ENCODE results near the gene SATB2.
A peak's percentile ranks its signal among the peaks of the same experiment; 100 is the strongest.

Gene SATB2

DNA sequence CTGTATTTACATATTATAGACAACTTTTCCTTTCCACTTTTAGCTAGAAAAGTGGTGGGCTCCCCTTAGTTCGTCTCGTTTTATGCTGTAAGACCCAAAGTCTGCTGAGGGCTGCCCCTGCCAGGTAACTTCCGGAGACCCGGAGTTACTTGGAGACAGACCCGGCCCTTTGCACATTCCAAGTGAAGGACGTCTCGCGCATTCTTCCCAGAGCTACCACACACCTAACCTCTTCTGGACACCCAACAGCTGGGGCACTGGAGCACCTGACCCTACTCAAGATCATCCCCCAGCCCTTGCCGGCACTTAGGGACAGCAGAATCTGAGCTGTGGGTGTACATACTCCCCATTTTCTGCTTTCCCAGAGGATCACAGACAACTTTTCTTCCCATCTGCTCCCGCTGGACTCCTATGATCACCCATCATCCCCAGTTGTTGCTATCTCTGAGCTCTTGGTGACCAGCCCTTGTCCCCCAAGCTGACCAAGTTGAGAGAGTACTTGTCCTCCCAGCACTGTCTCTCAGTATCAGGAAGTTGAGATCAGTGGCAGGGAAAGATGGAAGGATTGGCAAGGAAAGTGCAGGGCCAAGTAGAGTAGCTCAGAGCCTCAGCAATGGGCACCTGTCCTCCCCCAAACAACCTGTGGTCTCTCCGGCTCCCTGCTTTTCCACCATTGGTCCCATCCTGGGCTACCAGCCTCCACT, 8.4 kb upstream of the SATB2 start:
- DNase-seq = peak; percentile 43

DNA sequence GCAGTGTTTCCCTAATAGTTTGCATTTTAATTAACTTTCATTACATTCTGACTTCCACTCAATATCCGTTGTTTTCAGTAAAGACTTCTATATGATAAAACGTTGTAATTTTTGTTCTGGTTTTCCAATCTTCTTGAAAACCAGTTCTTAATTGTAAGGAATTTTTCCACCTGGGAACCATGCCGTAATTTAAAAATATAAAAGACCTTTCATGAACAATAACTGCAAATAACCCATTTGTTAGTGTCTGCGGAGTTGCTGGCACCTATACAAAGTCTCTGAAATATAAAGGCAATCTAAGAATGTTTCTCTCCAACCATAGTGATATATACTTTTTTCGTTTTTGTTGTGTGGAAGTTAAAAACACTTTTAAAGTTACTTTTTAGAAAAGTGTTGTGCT, 7.7 kb upstream of the SATB2 start:
- no peak for DNase-seq

DNA sequence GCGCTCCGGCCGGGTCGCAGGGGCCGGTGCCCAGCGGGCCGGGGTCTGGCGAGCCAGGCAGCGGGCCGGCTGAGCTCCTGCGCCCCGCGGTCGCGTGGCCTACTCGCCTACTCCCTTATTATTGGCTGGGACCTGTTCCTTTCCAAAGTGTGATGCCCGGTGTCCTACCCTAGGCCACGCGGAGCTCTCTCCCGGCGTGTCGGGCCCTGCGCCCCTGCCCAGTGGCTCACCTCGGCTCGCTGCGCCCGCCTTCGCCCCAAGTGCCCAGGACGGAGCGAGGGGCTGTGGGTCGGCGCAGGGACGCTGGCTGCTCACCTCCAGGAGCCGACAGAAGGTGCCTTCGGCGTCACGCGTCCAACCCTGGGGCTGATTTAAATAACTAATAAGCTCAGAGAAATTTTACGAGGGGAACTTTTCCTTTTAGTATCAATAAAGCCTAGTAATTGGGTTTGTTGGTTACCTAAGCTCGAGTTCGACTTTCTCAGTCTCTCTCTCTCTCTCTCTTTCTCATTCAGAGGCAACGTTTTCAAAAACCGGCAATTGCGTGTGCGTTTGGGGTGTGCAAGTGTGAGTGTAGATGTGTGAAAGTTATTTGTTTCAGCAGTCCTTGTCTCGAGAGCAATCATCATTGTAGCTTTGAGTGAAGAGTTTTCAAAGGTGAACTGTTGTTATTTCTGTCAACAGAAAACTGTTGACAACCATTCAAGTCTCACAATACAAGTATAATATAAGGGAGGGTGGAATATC, 7.0 kb upstream of the SATB2 start:
- DNase-seq = peak; percentile 71

DNA sequence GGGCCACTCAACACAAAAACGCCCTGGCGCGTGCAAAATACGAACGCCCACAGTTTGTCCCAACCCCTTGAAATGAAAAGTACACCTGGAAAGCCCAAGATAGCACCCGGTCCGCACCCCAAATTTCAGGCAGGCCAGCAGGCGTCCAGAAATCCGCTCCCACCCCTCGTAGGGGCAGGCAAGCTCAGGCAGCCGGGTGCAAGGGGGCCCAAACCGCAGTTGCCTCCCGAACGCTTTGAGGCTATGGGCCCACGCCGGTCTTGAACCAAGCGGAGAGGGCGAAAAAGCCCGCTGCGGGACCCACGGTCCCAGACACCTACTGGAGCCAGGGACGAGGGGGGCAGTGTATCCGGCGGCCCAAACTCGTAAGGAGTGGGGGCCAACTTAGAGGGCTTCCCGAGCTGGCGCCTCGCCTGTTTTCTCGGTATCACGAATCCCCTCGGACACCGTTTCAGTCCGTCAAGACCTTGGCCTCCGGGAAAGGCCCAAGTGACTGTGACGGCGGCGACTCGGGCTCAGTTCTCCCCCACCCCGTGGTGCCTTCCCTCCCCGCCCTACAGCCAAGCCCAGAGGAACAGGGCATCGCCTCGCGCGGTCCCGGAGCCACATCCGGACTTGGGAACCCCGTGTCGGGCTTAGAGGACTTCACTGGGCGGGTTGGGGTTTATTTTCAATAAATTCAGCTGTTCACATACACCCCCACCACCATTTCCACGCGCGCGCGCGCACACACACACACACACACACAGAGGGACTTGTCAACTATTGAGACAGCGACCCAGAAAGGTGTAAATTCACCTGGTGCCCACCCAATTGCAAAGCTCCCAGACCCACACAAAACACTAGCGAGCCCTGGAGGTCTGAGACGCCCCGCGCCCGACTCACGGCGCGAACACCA, 6.2 kb upstream of the SATB2 start:
- peak; percentile 58 for DNase-seq

DNA sequence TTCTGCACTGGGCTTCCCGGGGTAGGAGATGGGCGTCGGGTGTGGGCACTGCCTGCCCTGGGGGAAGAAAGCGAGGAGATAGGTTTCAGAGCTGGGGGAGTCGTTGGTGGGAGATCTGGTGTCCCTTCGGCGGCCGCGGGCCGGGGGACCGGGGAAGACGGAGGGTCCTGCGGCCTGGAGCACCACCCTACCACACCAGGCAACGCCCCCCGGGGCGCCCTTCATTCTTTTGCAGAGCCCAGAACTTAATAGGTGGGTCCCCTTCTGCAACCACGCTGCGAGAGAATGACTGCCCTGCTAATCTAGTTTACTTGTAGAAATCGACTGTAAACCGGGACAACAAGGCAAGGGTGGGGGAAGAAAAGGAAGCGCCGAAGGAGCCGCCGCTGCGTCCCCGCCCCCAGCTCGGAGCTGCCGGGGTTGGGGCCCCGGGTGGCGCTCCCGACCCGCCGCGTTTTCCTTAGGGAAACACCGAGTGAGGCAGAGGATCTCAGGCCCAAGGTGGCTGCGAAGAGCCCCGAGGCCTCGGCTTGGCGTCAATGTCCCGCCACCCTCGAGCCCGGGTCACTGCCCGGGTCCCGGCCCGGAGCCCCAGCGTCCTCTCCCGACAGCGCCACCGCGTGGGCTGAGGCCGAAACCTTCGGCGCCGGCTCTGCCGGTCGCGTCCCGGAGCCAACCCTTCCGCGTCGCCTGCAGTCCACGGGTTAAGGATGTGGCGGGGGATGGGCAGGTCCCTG, 5.4 kb upstream of the SATB2 start:
- peak; percentile 91 for DNase-seq

DNA sequence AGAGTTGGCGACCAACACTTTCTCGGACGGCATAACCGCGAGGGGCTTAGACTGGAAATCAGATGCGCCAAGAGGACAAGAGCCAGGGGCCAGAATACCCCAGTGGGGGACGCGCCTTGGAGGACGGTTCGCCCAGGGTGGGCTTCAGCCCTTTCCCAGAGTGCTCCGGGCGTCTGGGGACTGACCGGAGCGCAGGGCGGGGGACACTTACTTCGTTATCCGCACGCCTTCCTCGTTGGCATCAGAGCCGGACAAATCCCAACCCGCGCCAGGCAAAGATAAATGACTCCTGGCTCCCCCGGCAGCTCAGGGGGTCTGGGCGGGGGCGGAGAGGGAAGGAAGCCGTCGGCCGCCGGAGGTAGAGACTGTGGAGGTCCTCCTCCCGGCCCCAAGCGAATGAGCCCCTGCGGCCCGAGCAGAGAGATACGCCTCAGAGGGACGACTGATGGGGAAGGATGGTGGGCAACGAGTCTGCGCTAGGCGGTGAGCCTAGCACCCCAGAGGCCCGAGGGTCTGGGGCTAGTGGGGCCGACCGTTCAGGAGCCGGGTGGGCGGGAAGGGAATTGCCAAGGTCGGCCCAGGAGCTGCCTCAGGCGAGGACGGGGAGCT, 4.7 kb upstream of the SATB2 start:
- DNase-seq = peak; percentile 59

DNA sequence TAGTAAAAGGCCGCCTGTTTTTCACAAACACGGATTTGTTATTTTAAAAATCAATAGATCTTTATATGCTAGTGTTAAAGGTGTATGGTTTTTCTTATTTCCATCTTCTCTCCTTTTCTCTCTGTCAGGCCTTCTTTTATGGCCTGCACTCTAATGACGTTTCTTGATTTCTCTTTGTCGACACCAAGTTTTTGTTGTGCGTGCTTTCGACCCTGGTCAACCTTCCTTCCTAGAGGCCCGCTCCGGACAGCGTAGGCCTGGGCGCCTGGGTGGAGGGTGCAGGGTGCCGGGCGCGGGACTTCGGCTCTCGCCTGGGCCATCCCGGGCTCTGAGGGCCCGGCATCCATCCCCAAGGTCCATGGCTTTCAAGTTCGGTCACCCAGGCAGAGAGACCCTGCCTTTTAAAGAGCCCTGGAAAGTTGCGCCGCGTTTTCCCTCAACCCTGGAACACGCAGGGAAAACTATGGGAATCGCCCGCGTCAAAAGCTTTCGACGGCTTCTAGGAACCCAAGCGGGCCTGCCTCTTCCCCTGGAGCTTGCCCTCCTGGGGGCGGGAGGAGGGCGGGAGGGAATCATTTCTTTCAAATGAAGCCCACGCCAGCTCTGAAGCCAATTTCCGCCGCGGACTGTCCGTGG, 4.1 kb upstream of the SATB2 start:
- peak; percentile 64 for DNase-seq

DNA sequence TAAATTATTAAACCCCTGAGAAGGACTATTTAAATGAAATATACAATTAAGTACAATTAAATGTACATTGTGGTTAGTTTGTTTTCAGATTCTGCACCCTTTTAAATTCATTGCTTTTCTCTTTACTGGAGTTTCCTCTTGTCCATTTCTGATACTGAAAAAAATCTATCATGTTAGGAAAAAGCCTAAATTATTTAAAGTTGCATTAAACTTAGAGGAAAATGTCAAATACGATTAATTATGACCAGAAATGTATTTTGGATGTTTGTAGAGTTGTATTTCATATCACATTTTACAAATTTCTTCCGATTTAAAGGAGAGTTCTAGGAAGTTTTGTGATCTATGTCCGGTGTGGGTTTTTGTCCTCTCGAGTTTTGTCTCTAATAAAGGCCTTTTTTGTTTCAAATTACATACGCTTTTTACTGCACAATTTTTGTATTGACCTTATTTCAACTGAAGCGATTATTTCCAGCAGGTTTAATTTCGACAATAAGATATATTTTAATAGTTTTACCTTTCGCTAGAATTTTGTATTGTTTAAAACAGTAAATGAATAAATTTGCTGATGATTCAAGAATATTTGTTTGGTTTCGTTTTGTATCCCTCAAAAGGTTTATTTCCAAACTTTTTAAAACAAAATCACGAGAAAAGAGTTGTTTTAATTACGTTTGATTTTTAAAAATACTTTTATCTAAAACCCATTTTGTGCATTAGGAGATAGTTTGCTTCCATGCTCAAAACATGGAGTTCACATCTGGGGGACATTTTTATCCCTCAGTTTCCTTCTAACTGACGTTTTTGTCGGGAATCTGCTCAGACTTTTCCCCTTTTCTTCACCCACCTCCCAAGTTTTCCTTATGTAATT, 3.3 kb upstream of the SATB2 start:
- peak; percentile 70 for DNase-seq

DNA sequence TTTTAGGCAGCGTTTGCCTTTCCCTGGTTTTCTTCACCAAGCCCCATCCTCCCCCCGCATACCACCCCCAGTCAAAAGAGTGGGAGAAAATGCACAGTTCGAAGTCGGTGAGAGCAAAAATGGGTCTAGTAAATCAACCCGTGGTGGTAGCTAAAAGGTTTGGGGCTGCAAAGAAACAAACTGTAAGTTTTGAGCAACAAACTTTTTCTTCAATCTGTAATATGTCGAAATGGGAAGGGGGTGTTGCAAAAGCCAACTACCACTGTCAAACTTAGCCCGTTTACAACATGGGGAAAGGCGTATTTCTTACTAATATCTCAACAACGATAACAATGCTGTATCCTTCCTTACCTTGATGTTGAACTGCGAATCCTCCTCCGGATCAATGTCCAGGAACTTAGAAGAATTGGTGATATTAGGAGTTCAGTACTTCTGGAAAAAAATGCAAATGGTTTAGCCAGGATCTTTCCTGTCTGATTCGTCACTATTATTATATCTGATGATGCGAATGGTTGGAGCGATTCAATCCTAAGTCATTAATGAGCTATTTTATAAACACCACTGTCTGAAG, 2.4 kb upstream of the SATB2 start:
- DNase-seq = peak; percentile 76

DNA sequence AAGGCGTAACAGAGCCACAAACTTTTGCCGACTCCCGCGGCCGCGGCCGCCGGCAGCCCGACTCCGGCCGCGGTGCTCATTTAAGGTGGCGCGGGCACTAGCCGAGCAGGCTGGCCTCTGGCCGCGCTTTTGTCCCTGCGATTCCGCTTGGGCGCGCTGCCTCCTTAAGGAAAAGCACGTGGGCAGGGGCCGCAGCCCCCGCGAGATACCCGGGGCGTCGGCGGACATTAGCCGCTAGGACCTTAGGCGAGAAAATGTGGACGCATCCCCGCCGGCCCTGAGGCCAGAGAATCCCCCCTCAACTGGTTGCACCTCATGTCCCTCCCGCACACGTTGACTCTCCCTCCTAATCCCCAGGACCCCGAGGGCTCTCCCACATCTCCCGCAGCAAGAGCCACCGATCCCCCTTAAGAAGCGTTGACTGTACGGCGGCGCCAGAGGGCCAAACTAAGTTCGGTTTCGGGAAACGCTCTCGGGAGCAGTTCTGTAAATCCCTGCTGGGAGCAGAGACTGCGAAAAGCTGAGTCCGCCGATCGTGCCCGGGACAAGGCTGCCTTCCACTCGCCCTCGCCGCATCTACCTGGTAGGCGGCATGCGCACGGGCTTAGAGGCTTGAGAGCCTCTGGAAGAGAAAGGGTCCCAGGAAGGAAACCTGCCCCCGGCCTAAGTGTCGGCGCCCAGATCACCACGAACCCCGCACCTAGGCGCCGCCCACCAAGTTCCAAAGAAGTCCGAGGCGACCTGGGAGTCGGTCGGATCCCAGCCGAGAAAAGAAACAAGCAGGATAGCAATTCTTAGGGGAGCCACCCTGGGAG, 1.8 kb upstream of the SATB2 start:
- DNase-seq = peak; percentile 98

DNA sequence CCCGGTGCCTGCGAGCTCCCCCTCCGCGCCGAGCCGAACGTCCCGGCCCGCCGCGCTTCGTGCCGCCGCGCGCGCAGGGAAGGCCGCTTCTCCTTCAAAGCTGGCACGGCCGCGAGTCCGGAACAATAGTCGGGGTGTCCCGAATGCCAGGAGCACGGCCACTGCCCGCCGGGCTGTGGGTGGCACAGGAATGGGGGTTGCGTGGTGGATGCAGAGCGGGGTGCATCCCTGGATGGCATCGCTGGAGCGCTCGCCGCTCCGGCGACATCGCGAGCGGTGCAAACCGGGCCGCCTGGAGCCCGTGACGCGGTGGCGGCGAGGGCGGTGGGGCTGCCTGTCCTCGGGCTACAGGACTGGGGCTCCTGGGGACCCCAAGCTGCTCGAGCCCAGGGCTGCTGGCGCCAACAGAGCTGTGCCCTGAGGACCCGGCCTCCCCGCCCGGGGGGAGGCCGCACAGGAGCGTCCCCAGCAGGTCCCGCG, 1.1 kb upstream of the SATB2 start:
- DNase-seq = no peak

DNA sequence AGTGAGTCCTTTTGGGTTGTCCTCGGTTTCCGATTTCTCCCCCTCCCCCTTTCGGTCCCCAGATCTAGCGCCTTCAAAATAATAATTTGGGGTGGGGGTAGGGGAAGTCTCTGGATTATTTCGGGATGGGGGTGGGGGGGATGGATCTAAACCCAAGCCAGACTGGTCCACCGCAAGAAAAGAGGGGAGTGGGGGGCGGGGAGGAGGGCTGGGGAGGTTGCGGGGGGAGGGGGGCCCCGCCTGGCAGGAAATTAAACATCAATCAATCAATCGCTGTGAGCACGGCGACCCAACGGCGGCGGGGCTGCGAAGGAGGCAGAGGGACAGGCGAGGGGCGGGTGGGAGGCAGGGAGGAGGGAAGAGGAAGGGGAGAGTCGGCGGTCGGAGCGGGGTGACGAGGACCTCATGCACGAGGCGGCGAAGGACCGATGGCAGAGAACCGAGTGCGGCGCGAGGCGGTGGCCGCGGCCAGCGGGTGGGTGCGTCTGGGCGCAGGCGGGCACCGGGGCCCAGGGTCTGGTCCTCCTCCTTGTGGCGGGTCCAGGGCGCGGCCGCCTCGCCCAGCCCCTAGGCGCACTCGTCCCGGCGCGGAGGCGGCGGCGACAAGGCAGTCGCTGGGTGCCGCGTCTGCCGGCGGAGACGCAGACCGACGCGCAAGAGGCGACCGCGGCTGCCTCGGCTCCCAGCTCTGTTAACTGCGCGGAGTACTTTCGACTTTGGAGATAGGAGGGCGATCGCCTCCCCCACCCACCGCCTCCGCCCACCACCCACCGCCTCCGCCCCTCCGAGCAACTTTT, 468 bp upstream of the SATB2 start:
- DNase-seq = peak; percentile 68

DNA sequence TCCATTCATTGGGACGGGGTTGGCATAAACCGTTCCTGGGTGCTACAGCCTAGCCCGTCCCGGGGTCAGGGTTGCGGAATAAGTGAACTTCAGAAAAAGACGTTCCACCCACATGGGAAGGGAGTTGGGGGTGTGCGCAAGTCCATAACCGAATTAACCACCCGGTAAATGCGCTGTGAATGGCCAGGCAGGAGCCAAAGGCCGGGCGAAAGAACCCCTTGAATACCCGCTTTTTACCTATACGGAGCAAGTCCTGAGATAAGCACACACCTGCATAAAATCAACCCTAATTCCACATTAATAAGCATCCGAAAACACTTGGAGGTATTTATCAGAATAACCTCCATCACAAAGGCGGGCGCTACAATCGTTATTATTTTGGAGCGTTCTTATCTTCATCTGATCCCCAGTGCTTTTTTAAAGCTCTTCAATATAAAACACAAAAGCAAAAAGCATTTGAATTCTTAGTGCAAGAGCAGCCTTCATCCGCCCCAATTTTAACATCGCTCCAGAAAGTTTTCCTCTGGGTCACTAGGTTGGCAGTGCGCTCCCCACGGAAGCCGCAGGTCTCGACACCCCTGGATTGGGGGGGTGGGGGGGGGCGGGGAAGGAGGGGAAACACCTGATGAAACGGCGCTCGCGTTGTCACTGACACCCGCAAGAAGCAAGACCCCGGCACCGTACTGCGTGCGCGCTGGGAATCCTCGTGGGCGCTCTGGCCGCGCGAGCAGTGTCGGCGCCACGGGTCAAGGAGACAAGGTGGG, 1.2 kb downstream of the SATB2 start:
- DNase-seq = peak; percentile 59

DNA sequence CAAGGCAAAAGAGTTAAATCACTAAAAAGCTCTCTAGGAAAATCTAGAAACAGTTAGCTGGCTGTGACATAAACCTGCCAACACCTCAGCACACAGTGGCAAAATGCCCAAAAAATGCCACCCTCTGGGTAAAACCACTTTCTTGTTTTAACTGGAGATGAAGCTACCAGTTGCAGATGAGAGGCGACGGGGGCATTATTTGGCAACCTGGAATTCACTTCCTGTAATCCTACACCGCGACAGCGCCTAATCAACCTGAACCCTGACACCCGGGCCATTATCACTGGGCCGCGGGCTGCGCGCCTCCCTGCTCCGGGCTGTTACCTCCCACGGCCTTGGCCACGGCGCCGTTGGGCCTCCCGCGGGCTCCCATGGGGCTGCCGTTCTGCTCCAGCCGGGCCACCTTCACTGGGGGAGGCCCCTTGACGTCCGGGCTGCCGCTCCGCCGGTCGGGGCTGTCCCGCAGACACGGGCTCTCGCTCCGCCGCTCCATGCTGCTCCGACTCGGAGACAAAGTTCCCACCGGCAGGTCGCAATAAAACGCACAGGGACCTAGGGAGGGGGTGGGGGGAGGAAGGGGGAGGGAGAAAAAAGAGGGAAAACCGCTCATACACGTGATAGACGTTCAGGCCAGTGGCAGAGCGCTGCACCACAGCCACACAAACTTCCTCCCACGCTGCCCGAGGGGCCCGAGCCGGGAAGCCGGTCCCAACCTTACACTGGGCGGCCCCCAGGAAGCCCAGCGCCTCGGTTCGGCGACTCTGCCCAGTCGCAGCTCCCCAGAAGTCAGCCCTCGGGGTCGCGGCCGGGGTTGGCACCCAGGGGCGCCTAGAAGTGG, 2.0 kb downstream of the SATB2 start:
- peak; percentile 60 for DNase-seq

DNA sequence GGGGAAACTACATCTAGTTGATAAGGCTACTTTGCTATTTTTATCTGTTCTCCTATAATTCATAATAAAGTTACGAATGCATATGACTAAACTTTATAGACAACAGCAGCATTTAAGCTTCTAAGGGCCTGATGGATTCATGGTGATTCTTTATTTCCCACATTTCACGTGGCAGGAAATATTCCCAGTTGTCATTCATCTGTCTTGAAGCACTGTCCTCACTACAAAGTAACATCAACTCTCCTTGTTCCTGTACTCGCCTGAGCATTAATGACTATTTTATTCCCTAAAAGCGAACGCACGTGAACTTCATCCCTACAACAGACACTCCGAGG, 2.6 kb downstream of the SATB2 start:
- peak; percentile 38 for DNase-seq

DNA sequence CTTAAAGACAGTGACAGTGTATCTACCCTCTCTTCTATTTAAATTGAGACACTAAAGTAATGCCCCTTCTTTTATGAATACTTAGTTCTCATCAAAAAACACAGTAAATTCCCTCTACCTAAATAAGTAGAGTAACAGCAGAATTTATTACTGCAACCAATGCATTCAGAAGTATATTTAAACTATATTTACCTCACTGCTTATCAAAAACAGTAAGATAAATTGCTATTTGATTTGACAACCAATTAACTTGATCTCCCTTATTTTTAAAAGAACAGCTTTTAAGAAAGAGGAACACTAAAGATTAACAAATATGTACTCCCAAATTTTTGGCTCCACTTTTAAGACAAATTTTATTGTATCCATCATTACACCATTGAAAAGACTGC, 4.8 kb downstream of the SATB2 start:
- no peak for DNase-seq

Data from eye (tissue), 1 donor.